ENCODE measurements around the gene GNG13. TPM values are rescaled to one million over a fixed set of nuclear protein-coding genes. Genes with fewer than 3 reads are reported as not detected.
"Not testable (repeated sequence)": the region's sequence is repeated elsewhere in the genome, so short reads cannot be mapped to it uniquely, and the experiment has no call there.

Gene GNG13
- total and polyA plus RNA-seq, 2 experiments from 2014 or later, result 0.29 TPM; not detected in 1

DNA sequence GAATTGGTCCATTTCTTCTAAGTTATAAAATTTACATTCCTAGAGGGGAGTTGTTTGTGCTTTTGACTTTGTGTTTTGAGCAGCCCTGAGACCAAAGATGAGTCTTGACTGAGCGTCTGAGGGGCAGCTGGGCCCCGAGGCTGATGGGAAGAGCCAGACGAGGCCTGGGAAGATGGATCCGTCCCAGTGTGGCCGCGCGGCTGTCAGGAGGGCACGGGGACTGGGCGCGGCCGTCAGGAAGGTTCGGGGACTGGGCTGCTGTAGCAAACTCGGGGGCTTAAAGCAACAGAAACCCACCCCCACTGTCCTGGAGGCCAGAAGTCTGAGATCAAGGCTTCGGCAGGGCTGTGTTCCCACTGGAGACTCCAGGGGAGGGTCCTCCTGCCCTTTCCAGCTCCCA, 38.2 kb upstream of the GNG13 start (continued):
- TF ChIP-seq, protein P1, sequence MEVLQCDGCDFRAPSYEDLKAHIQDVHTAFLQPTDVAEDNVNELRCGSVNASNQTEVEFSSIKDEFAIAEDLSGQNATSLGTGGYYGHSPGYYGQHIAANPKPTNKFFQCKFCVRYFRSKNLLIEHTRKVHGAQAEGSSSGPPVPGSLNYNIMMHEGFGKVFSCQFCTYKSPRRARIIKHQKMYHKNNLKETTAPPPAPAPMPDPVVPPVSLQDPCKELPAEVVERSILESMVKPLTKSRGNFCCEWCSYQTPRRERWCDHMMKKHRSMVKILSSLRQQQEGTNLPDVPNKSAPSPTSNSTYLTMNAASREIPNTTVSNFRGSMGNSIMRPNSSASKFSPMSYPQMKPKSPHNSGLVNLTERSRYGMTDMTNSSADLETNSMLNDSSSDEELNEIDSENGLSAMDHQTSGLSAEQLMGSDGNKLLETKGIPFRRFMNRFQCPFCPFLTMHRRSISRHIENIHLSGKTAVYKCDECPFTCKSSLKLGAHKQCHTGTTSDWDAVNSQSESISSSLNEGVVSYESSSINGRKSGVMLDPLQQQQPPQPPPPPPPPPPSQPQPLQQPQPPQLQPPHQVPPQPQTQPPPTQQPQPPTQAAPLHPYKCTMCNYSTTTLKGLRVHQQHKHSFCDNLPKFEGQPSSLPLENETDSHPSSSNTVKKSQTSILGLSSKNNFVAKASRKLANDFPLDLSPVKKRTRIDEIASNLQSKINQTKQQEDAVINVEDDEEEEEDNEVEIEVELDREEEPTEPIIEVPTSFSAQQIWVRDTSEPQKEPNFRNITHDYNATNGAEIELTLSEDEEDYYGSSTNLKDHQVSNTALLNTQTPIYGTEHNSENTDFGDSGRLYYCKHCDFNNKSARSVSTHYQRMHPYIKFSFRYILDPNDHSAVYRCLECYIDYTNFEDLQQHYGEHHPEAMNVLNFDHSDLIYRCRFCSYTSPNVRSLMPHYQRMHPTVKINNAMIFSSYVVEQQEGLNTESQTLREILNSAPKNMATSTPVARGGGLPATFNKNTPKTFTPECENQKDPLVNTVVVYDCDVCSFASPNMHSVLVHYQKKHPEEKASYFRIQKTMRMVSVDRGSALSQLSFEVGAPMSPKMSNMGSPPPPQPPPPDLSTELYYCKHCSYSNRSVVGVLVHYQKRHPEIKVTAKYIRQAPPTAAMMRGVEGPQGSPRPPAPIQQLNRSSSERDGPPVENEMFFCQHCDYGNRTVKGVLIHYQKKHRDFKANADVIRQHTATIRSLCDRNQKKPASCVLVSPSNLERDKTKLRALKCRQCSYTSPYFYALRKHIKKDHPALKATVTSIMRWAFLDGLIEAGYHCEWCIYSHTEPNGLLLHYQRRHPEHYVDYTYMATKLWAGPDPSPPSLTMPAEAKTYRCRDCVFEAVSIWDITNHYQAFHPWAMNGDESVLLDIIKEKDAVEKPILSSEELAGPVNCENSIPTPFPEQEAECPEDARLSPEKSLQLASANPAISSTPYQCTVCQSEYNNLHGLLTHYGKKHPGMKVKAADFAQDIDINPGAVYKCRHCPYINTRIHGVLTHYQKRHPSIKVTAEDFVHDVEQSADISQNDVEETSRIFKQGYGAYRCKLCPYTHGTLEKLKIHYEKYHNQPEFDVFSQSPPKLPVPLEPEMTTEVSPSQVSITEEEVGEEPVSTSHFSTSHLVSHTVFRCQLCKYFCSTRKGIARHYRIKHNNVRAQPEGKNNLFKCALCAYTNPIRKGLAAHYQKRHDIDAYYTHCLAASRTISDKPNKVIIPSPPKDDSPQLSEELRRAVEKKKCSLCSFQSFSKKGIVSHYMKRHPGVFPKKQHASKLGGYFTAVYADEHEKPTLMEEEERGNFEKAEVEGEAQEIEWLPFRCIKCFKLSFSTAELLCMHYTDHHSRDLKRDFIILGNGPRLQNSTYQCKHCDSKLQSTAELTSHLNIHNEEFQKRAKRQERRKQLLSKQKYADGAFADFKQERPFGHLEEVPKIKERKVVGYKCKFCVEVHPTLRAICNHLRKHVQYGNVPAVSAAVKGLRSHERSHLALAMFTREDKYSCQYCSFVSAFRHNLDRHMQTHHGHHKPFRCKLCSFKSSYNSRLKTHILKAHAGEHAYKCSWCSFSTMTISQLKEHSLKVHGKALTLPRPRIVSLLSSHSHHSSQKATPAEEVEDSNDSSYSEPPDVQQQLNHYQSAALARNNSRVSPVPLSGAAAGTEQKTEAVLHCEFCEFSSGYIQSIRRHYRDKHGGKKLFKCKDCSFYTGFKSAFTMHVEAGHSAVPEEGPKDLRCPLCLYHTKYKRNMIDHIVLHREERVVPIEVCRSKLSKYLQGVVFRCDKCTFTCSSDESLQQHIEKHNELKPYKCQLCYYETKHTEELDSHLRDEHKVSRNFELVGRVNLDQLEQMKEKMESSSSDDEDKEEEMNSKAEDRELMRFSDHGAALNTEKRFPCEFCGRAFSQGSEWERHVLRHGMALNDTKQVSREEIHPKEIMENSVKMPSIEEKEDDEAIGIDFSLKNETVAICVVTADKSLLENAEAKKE (CRISPR knock-in tag; IDR thresholded peaks at IDR 0.05), result no peak
- TF ChIP-seq STAT1 (IDR thresholded peaks at IDR 0.05; ENCODE audit: unreplicated experiment) (no peak), POLR2AphosphoS5 (IDR thresholded peaks at IDR 0.05; ENCODE audit: low read depth) (no peak), NANOG (IDR thresholded peaks at IDR 0.05; ENCODE audit: borderline replicate concordance) (no peak), EZH2phosphoT487 (IDR thresholded peaks at IDR 0.05; ENCODE audit: unreplicated experiment) (no peak)
- TF ChIP-seq, protein P2, sequence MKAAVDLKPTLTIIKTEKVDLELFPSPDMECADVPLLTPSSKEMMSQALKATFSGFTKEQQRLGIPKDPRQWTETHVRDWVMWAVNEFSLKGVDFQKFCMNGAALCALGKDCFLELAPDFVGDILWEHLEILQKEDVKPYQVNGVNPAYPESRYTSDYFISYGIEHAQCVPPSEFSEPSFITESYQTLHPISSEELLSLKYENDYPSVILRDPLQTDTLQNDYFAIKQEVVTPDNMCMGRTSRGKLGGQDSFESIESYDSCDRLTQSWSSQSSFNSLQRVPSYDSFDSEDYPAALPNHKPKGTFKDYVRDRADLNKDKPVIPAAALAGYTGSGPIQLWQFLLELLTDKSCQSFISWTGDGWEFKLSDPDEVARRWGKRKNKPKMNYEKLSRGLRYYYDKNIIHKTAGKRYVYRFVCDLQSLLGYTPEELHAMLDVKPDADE (IDR thresholded peaks at IDR 0.05), result no peak

DNA sequence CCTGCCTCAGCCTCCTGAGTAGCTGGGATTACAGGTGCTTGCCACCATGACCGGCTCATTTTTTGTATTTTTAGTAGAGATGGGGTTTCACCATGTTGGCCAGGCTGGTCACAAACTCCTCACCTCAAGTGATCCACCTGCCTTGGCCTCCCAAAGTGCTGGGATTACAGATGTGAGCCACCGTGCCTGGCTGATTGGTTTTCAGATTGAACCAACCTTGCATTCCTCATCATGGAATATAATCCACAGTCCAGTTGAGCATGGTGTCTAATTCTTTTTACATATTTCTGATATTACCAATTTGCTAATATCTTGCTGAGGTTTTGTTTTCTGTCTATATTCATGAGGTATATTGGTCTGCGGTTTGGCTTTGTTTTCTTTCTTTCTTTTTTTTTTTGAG, 36.3 kb upstream of the GNG13 start:
- H2AFZ ChIP-seq; H3K79me2 ChIP-seq (replicated peaks; ENCODE audit: insufficient read depth); H4K20me1 ChIP-seq (replicated peaks; ENCODE audit: insufficient read depth); H3K27me3 Mint-ChIP-seq (ENCODE audit: insufficient read depth, low read depth, poor library complexity); H3F3A ChIP-seq (replicated peaks; ENCODE audit: low read depth); H3K27ac Mint-ChIP-seq; H3K4me1 Mint-ChIP-seq; H3K9me2 ChIP-seq (ENCODE audit: insufficient read depth); H3K27ac ChIP-seq (ENCODE audit: low read depth); H3K4me3 Mint-ChIP-seq; H3K36me3 Mint-ChIP-seq (ENCODE audit: low read depth); H3K36me3 ChIP-seq (ENCODE audit: insufficient read depth); H3K4me1 ChIP-seq (ENCODE audit: insufficient read depth); H3K4me2 ChIP-seq; H3K27me3 ChIP-seq (ENCODE audit: insufficient read depth); ATAC-seq; H3K4me3 ChIP-seq; DNase-seq (ENCODE audit: low spot score): not testable (repeated sequence)
- peaks cover 22% of the 10 kb centered on the region for H3K9me3 Mint-ChIP-seq
